Gastrocnemius medialis (tissue), 4 donors: ENCODE data around the gene LRRC56. TPM values are rescaled to one million over a fixed set of nuclear protein-coding genes. Genes with fewer than 3 reads are reported as not detected.

ENCODE experiments used
- ATAC-seq, 2 donors: fragments of 150-250 bp; one replicate each; pipeline ENCODE4 v1.9.1; 2016
- DNase-seq, 2 donors: peaks; one replicate each; pipeline ENCODE4 v3.0.0-alpha.2; 2019
- H3K27ac ChIP-seq, 4 donors: fragments of 200-600 bp; sonication (generic); 1 replicate in 1 of 4; 2 replicates in 3 of 4; pipeline ENCODE4 v1.5.1; 2016 to 2018; ENCODE audit warnings: mild to moderate bottlenecking in 2 of 4, moderate library complexity in 1 of 4
- H3K27me3 ChIP-seq, 3 donors: fragments of 200-600 bp; sonication (generic) in 2 of 3; 1 replicate in 1 of 3; 2 replicates in 2 of 3; pipeline versions ENCODE4 v1.5.1 to v1.6.0; 2016 to 2019; ENCODE audit warnings: mild to moderate bottlenecking in 1 of 3, moderate library complexity in 1 of 3
- H3K36me3 ChIP-seq, 2 donors: fragments of 200-600 bp; sonication (generic) in 1 of 2; one replicate each; pipeline ENCODE4 v1.5.1; 2017 to 2018
- H3K4me1 ChIP-seq, 2 donors: fragments of 200-600 bp; sonication (generic) in 1 of 2; one replicate each; pipeline ENCODE4 v1.5.1; 2016 to 2017; ENCODE audit warnings: mild to moderate bottlenecking in 2 of 2
- H3K4me3 ChIP-seq, 4 donors: fragments of 200-600 bp; sonication (generic) in 3 of 4; 1 replicate in 1 of 4; 2 replicates in 3 of 4; pipeline ENCODE4 v1.5.1; 2016 to 2019; ENCODE audit warnings: mild to moderate bottlenecking in 2 of 4
- H3K9me3 ChIP-seq, 3 donors: fragments of 200-600 bp; sonication (generic) in 2 of 3; 1 replicate in 1 of 3; 2 replicates in 2 of 3; pipeline ENCODE4 v1.5.1; 2016 to 2019
- POLR2A ChIP-seq, 2 donors: fragments of 450-650 bp; IDR thresholded peaks; one replicate each; pipeline ENCODE4 v1.6.1; 2017; ENCODE audit warnings: antibody characterized with exemption in 2 of 2, mild to moderate bottlenecking in 2 of 2, moderate library complexity in 2 of 2
- in situ Hi-C, 4 donors: fragments of 200-750 bp; cut with MboI; loops; one replicate each; pipeline versions ENCODE4 v1.15.0 to v1.8.0; 2017; ENCODE audit warnings: low sequenced_read_pairs in 4 of 4
- intact Hi-C: fragments of 100-400 bp; cut with DNase I; formaldehyde crosslinking; loops from one replicate; pipeline ENCODE4 v1.15.1; 2023; ENCODE audit warnings: low total_unique reads
- total RNA-seq, 4 donors: library from RNA; depleted of rRNA; stranded (reverse); fragments of >200 nt; gene quantifications; one replicate each; pipeline versions ENCODE4 v1.1.0 to v1.2.3, GENCODE V29; 2016
- TF ChIP-seq, protein P1 (sequence below), 5 experiments: fragments of 450-650 bp in 3 of 5; fragments of 200-600 bp in 2 of 5; sonication (generic) in 2 of 5; IDR thresholded peaks in 4 of 5; conservative IDR thresholded peaks in 1 of 5; 1 replicate in 4 of 5; 2 replicates in 1 of 5; pipeline ENCODE4 v1.5.1; 2016 to 2019; ENCODE audit warnings: antibody characterized with exemption in 5 of 5, mild to moderate bottlenecking in 3 of 5, moderate library complexity in 3 of 5

The LRRC56 gene
- total RNA-seq, 4 donors from 2014 or later, result 0.29 to 0.36 TPM; not detected in 2

DNA sequence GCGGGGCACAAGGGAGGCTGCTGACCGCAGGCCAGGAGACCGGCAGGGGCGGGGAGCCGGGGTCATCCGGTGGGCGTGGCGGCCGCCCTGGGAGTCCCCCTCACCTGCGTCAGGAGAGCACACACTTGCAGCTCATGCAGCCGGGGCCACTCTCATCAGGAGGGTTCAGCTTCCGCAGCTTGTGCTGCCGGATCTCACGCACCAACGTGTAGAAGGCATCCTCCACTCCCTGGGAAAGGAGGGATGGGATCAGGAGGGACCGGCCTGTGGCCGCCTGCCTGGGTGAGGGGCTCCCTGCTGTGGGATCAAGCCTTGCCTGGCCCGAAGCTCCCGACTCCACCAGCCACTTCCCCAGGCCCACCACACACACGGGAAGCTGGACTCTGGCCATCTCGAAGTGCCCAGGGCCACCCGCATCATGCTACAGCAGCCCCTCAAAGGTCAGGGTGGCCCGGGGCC, 4.8 kb upstream of the LRRC56 start:
- ATAC-seq (no peak), DNase-seq (peak in 1 of 2 donors; percentile 14)

GRCh38 chr11:532986-533585, 4.2 kb upstream of the LRRC56 start:
- TF ChIP-seq POLR2A (IDR thresholded peaks at IDR 0.05), result no peak
- TF ChIP-seq, protein P1, sequence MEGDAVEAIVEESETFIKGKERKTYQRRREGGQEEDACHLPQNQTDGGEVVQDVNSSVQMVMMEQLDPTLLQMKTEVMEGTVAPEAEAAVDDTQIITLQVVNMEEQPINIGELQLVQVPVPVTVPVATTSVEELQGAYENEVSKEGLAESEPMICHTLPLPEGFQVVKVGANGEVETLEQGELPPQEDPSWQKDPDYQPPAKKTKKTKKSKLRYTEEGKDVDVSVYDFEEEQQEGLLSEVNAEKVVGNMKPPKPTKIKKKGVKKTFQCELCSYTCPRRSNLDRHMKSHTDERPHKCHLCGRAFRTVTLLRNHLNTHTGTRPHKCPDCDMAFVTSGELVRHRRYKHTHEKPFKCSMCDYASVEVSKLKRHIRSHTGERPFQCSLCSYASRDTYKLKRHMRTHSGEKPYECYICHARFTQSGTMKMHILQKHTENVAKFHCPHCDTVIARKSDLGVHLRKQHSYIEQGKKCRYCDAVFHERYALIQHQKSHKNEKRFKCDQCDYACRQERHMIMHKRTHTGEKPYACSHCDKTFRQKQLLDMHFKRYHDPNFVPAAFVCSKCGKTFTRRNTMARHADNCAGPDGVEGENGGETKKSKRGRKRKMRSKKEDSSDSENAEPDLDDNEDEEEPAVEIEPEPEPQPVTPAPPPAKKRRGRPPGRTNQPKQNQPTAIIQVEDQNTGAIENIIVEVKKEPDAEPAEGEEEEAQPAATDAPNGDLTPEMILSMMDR (IDR thresholded peaks at IDR 0.05 in 4 of 5, conservative IDR thresholded peaks at IDR 0.05 in 1 of 5), result no peak
- in situ Hi-C loops, result no loop called here
- DNase-seq (no peak), ATAC-seq (no peak)
- Histone ChIP-seq H3K36me3 (peaks cover 0 to 21% of the 10 kb centered on the region in 2 donors), H3K27me3 (peaks cover 12 to 17% (median 12%) of the 10 kb centered on the region in 3 donors), H3K27ac (no peak overlapping the region), H3K4me3 (no peak overlapping the region), H3K9me3 (no peaks in the 10 kb centered on the region), H3K4me1 (peaks cover 25 to 40% of the 10 kb centered on the region in 2 donors)
- intact Hi-C loops, result no loop called here

More for the DNA sequence above, 4.8 kb upstream of the LRRC56 start:
- no peak for TF ChIP-seq POLR2A (IDR thresholded peaks at IDR 0.05)
- TF ChIP-seq, protein P1 (IDR thresholded peaks at IDR 0.05 in 4 of 5, conservative IDR thresholded peaks at IDR 0.05 in 1 of 5), result no peak
- intact Hi-C loops (no loop called here), in situ Hi-C loops (no loop called here)
- peaks cover 23 to 36% of the 10 kb centered on the region in 2 donors for H3K4me1 ChIP-seq
- no peak overlapping the region for H3K27ac ChIP-seq
- no peaks in the 10 kb centered on the region for H3K9me3 ChIP-seq
- H3K27me3 ChIP-seq, result peaks cover 7 to 11% (median 7%) of the 10 kb centered on the region in 3 donors
- H3K36me3 ChIP-seq, result peaks cover 0 to 21% of the 10 kb centered on the region in 2 donors
- H3K4me3 ChIP-seq, result no peak overlapping the region

GRCh38 chr11:533586-534395, 3.5 kb upstream of the LRRC56 start:
- no peak for TF ChIP-seq POLR2A (IDR thresholded peaks at IDR 0.05)
- TF ChIP-seq, protein P1 (IDR thresholded peaks at IDR 0.05 in 4 of 5, conservative IDR thresholded peaks at IDR 0.05 in 1 of 5), result no peak
- Histone ChIP-seq H3K27ac (peak overlapping the region; percentile 80 to 92 (median 90)), H3K27me3 (peaks cover 15 to 22% (median 17%) of the 10 kb centered on the region in 3 donors), H3K4me1 (peaks cover 22 to 35% of the 10 kb centered on the region in 2 donors), H3K9me3 (no peaks in the 10 kb centered on the region), H3K4me3 (peak overlapping the region; percentile 75 to 80 (median 78)), H3K36me3 (peaks cover 0 to 21% of the 10 kb centered on the region in 2 donors)
- ATAC-seq, result no peak
- DNase-seq, result no peak
- intact Hi-C loops (loop anchor here (2.0 kb wide), 4 partner anchors 15 to 43 kb away; partner anchors contain the start of genes PHRF1 and RNH1), in situ Hi-C loops (no loop called here)

DNA sequence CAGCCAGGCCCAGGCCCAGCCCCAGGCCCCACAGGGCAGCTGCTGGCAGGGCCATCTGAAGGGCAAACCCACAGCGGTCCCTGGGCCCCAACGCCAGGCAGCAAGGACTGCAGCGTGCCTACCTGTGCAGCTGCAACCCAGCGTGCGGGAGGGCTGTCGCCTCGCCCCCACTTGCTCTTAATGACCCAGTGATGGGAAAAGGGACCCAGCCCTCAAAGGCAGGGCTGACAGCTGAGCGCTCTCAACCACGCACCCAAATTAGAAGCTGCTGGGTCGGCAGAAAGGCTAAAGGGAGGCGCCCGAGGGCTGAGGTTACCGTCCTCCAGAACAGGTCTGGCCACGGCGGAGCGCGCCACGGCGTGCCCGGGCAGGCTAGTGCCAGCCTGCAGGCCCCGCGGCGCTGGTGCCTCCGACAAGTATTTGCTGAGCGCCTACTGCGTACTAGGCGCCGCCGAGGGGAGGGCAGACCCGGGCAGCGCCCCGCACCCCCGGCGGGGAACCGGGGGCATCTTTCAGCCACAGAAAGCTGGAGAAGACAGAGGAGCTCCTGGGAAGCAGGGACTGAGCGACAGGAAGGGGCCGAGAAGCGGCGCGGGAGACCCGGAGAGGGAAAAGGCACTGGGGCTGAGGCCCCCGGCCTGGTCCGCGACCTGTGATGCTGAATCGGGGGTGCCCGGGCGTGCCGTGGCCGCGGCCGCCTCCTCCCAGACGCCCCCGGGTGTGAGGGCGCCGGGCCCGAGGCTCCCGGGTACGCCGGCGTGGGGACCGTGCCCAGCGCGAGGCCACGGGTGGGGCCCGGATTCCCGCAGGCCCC, 2.7 kb upstream of the LRRC56 start:
- TF ChIP-seq POLR2A (IDR thresholded peaks at IDR 0.05), result peak; percentile 36 to 52
- TF ChIP-seq, protein P1 (IDR thresholded peaks at IDR 0.05 in 4 of 5, conservative IDR thresholded peaks at IDR 0.05 in 1 of 5), result no peak
- Histone ChIP-seq H3K36me3 (peaks cover 0 to 21% of the 10 kb centered on the region in 2 donors), H3K4me3 (peak overlapping the region; percentile 75 to 80 (median 78)), H3K4me1 (peaks cover 18 to 29% of the 10 kb centered on the region in 2 donors), H3K27ac (peak overlapping the region; percentile 80 to 92 (median 90)), H3K27me3 (peaks cover 15 to 25% (median 20%) of the 10 kb centered on the region in 3 donors), H3K9me3 (no peaks in the 10 kb centered on the region)
- DNase-seq (peak in 1 of 2 donors; percentile 64), ATAC-seq (peak; percentile 24)
- intact Hi-C loops (loop anchor here (2.0 kb wide), 4 partner anchors 16 to 42 kb away; partner anchors contain the start of genes PHRF1 and RNH1), in situ Hi-C loops (no loop called here)
